Hepatocyte (in vitro differentiated cells): ENCODE results near the gene LRGUK. TPM values are rescaled to one million over a fixed set of nuclear protein-coding genes. Genes with fewer than 3 reads are reported as not detected.

Experiments
- DNase-seq: peaks from one replicate; pipeline ENCODE4 v3.0.0-alpha.2; 2016; ENCODE audit warnings: low spot score
- H2AFZ ChIP-seq: fragments of 200-600 bp; sonication (generic); 2 replicates; pipeline ENCODE4 v1.6.0; 2016; ENCODE audit warnings: antibody characterized with exemption, mild to moderate bottlenecking
- H3K27ac ChIP-seq: fragments of 200-600 bp; sonication (generic); 2 replicates; pipeline ENCODE4 v1.5.1; 2016; ENCODE audit warnings: mild to moderate bottlenecking
- H3K27me3 ChIP-seq: fragments of 200-600 bp; sonication (generic); 2 replicates; pipeline ENCODE4 v1.6.1; 2016
- H3K36me3 ChIP-seq: fragments of 200-600 bp; sonication (generic); replicated peaks from 2 replicates; pipeline ENCODE4 v1.5.1; 2016; ENCODE audit warnings: low read depth; ENCODE audit not compliant: insufficient read depth
- H3K4me1 ChIP-seq: fragments of 200-600 bp; sonication (generic); 2 replicates; pipeline ENCODE4 v1.5.1; 2016; ENCODE audit warnings: mild to moderate bottlenecking, moderate library complexity; ENCODE audit not compliant: insufficient read depth
- H3K4me2 ChIP-seq: fragments of 200-600 bp; sonication (generic); 2 replicates; pipeline ENCODE4 v1.6.0; 2016
- H3K4me3 ChIP-seq: fragments of 200-600 bp; sonication (generic); 2 replicates; pipeline ENCODE4 v1.5.1; 2016; ENCODE audit warnings: mild to moderate bottlenecking
- H3K79me2 ChIP-seq: fragments of 200-600 bp; sonication (generic); 2 replicates; pipeline ENCODE4 v1.6.0; 2017; ENCODE audit warnings: mild to moderate bottlenecking
- H3K9me2 ChIP-seq: fragments of 200-600 bp; sonication (generic); replicated peaks from 2 replicates; pipeline ENCODE4 v1.6.0; 2017; ENCODE audit warnings: mild to moderate bottlenecking; ENCODE audit not compliant: insufficient read depth
- H3K9me3 ChIP-seq: fragments of 200-600 bp; sonication (generic); 2 replicates; pipeline ENCODE4 v1.5.1; 2016; ENCODE audit warnings: low read depth, mild to moderate bottlenecking
- H4K20me1 ChIP-seq: fragments of 200-600 bp; sonication (generic); 2 replicates; pipeline ENCODE4 v1.6.0; 2016; ENCODE audit warnings: mild to moderate bottlenecking; ENCODE audit not compliant: insufficient read depth, poor library complexity, severe bottlenecking
- CTCF ChIP-seq: fragments of 200-600 bp; sonication (generic); IDR thresholded peaks from 2 replicates; pipeline ENCODE4 v1.5.1; 2016; ENCODE audit warnings: antibody characterized with exemption, mild to moderate bottlenecking; ENCODE audit not compliant: poor library complexity
- EZH2 ChIP-seq: fragments of 200-600 bp; sonication (generic); IDR thresholded peaks from 2 replicates; pipeline ENCODE4 v1.6.1; 2016; ENCODE audit warnings: antibody characterized with exemption, mild to moderate bottlenecking, borderline replicate concordance
- EZH2phosphoT487 ChIP-seq: fragments of 200-600 bp; sonication (generic); IDR thresholded peaks from one replicate; pipeline ENCODE4 v1.6.1; 2018; ENCODE audit warnings: antibody characterized with exemption, mild to moderate bottlenecking, low read depth, moderate library complexity; ENCODE audit not compliant: unreplicated experiment, severe bottlenecking
- WGBS: methylation state at CpG from one replicate; pipeline ENCODE4 v1.1.6; 2016; ENCODE audit warnings: low lambda C conversion rate; ENCODE audit errors: missing lambda C conversion rate; 5-methylcytosine and 5-hydroxymethylcytosine counted together
- polyA plus RNA-seq: library from polyadenylated mRNA; unstranded; fragments of >200 nt; fragmentation: Nextera tagmentation; extraction: Ambion mirVana; gene quantifications from 2 replicates; pipeline ENCODE4 v1.2.1, GENCODE V29; 2016
- total RNA-seq: library from RNA; depleted of rRNA; stranded (reverse); fragments of >200 nt; gene quantifications from 2 replicates; pipeline ENCODE4 v1.2.3, GENCODE V29; 2014

The LRGUK gene
- total and polyA plus RNA-seq, 2 experiments from 2014 or later = 0.73 TPM; not detected in 1

GRCh38 chr7:134108802-134109201 is 18.3 kb upstream of the LRGUK start:
- Histone ChIP-seq H3K4me1 (no peaks in the 10 kb centered on the region), H3K9me3 (no peaks in the 10 kb centered on the region), H3K4me3 (no peak overlapping the region), H2AFZ (no peak overlapping the region), H3K36me3 (no peaks in the 10 kb centered on the region), H3K79me2 (no peaks in the 10 kb centered on the region), H3K9me2 (no peaks in the 10 kb centered on the region), H3K27ac (no peak overlapping the region), H3K27me3 (no peaks in the 10 kb centered on the region), H4K20me1 (no peaks in the 10 kb centered on the region), H3K4me2 (no peak overlapping the region)
- 89% methylated on average over 2 of the region's 2 CpGs for WGBS
- DNase-seq = no peak
- TF ChIP-seq EZH2phosphoT487 (no peak), EZH2 (no peak), CTCF (no peak)

DNA sequence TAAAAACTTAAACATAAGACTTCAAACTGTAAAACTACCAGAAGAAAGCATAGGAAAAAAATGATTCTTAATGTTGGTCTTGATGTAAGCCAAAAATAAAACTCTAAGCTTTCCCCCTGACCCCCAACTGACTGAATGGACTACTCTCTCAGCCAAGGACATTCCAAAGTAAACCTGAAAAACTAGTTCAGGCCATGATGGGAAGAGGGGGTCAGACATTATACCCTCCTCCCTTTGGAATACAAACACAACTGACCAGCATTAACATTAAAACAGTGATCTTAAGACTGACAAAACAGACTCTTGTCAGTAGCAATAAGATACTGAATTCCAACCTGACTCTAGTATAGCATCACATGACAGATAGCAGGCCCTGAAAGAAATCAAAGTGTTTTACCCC is 13.5 kb upstream of the LRGUK start:
- Histone ChIP-seq H2AFZ (no peak overlapping the region), H3K4me1 (no peaks in the 10 kb centered on the region), H3K27ac (no peak overlapping the region), H3K36me3 (no peaks in the 10 kb centered on the region), H3K9me3 (no peaks in the 10 kb centered on the region), H3K9me2 (no peaks in the 10 kb centered on the region), H4K20me1 (no peaks in the 10 kb centered on the region), H3K79me2 (no peaks in the 10 kb centered on the region), H3K4me2 (no peak overlapping the region), H3K4me3 (no peak overlapping the region), H3K27me3 (no peaks in the 10 kb centered on the region)
- TF ChIP-seq EZH2phosphoT487 (no peak), CTCF (no peak), EZH2 (no peak)
- DNase-seq = no peak

- H3K27ac ChIP-seq = no peak overlapping the region
- H3K9me3 ChIP-seq = no peaks in the 10 kb centered on the region
- DNase-seq = no peak
- H3K4me2 ChIP-seq = no peak overlapping the region
- H3K4me3 ChIP-seq = no peak overlapping the region
- no peaks in the 10 kb centered on the region for H4K20me1 ChIP-seq
- H3K4me1 ChIP-seq = no peaks in the 10 kb centered on the region
- H3K27me3 ChIP-seq = no peaks in the 10 kb centered on the region
- no peaks in the 10 kb centered on the region for H3K36me3 ChIP-seq
- no peaks in the 10 kb centered on the region for H3K9me2 ChIP-seq
- TF ChIP-seq CTCF (no peak), EZH2 (no peak), EZH2phosphoT487 (no peak)
- no peaks in the 10 kb centered on the region for H3K79me2 ChIP-seq
- H2AFZ ChIP-seq = no peak overlapping the region
- WGBS = 83% methylated on average over 4 of the region's 4 CpGs
These were observed 12.1 kb upstream of the LRGUK start for GRCh38 chr7:134114992-134115391.

DNA sequence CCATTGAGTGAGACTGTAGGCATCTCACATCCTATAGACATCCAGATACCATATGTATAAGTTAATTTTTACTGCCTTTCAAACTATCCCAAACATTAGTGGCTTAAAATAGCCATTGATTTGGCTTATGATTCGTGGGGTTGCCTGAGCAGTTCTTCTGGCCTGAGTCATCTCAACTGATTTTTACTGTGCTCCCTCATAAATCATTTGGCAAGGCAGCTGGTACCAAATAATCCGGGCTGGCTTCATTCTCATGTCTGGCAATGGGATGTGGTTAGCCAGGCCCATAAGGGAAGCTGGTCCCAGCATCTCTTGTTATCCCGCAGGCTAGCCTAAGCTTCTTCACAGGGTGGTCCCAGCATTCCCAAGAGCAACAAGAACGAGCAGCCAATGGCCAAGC is 6.7 kb upstream of the LRGUK start:
- TF ChIP-seq EZH2phosphoT487 = no peak
- TF ChIP-seq CTCF = no peak
- TF ChIP-seq EZH2 = no peak
- no peaks in the 10 kb centered on the region for H3K9me2 ChIP-seq
- no peaks in the 10 kb centered on the region for H3K27me3 ChIP-seq
- WGBS = 81% methylated on average over 4 of the region's 4 CpGs
- H4K20me1 ChIP-seq = no peaks in the 10 kb centered on the region
- H3K27ac ChIP-seq = no peak overlapping the region
- H3K9me3 ChIP-seq = no peaks in the 10 kb centered on the region
- no peak overlapping the region for H3K4me3 ChIP-seq
- no peaks in the 10 kb centered on the region for H3K79me2 ChIP-seq
- no peak overlapping the region for H2AFZ ChIP-seq
- H3K4me2 ChIP-seq = no peak overlapping the region
- DNase-seq = no peak
- H3K36me3 ChIP-seq = no peaks in the 10 kb centered on the region
- no peaks in the 10 kb centered on the region for H3K4me1 ChIP-seq
